ENCODE data around the gene ANKRD28. TPM values are rescaled to one million over a fixed set of nuclear protein-coding genes. Genes with fewer than 3 reads are reported as not detected.

Gene ANKRD28
- total RNA-seq, 2 donors from 2014 or later: 29.3 to 50.0 TPM

DNA sequence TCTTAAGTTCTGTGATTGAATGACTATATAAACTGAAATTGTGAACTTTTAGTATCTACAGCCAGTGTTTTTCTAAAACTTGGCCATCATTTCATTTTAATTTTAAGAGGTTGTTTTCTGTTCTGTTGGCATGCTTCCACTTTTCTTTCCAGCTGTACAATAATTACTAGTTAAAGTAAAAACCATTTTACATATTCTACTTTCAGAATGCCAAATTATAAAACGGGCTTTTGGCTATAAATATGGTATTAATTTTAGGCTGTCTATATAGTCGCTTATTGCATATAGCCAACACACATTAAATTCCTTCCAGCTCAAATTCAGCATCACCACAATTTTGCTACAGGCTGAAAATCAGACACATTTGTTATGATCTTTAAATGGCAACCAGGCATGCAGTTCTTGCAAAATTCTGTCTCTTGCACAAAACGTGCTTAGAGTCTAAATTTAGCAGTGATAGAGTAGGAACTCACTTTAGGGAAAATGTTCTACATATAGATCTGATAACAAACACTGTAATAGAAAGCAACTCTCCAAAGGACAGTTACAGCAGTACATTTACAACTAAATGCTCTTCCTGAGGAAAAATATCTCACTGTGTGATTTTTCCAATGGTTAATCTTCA is 115.1 kb downstream of the ANKRD28 start:
- no peak for ATAC-seq
- H3K27ac Mint-ChIP-seq: no peak overlapping the region
- H3K36me3 Mint-ChIP-seq: peaks cover 9% of the 10 kb centered on the region
- H3K9me3 Mint-ChIP-seq: no peaks in the 10 kb centered on the region
- H3K4me1 Mint-ChIP-seq (ENCODE audit: low read depth in 2 of 2): peaks cover 0 to 2% of the 10 kb centered on the region in 2 donors
- no peaks in the 10 kb centered on the region for H3K27me3 Mint-ChIP-seq
- no peak overlapping the region for H3K4me3 Mint-ChIP-seq
- DNase-seq (ENCODE audit: low spot score): no peak

DNA sequence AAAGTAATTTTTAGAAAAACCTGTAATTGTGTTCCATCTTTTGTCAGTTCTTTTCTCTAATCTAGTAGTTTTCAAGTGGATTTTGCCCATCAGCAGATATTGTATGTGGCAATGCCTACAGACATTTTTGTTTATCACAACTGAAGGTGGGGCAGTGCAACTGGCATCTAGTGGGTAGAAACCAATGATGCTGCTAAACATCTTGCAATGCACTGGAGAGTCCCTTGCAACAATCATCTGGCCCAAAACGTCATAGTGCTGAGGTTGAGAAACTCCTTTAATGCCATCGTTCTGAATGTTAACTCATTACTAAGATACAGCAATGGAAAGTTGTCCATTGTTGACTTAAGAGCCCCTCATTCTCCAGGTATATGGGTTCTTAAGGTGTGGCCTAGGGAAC is 116.1 kb downstream of the ANKRD28 start:
- H3K4me3 Mint-ChIP-seq: no peak overlapping the region
- peaks cover 9% of the 10 kb centered on the region for H3K36me3 Mint-ChIP-seq
- no peaks in the 10 kb centered on the region for H3K27me3 Mint-ChIP-seq
- DNase-seq (ENCODE audit: low spot score): no peak
- no peak for ATAC-seq
- H3K4me1 Mint-ChIP-seq (ENCODE audit: low read depth in 2 of 2): peaks cover 0 to 2% of the 10 kb centered on the region in 2 donors
- H3K27ac Mint-ChIP-seq: no peak overlapping the region
- H3K9me3 Mint-ChIP-seq: no peaks in the 10 kb centered on the region

DNA sequence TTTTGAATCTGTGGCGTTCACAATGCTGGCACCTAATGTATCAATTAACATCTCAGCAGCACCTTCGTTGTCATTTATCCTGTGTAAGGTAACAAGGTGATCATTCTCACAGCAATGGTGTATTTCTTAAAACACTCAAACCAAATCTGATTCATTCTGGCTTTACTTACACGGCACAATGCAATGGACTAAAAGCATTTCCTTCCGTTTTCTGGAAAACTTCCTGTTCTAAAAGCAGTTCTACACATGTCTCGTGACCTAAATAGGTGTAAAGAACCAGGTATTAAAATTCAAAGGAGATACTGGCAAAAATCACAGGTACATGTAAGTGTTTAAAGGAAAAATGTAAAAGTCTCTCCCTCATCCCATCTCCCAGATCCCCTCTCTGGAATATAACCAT is 118.5 kb downstream of the ANKRD28 start:
- no peak for DNase-seq (ENCODE audit: low spot score)
- H3K27me3 Mint-ChIP-seq: no peaks in the 10 kb centered on the region
- no peak for ATAC-seq
- no peaks in the 10 kb centered on the region for H3K9me3 Mint-ChIP-seq
- H3K4me1 Mint-ChIP-seq (ENCODE audit: low read depth in 2 of 2): peaks cover 0 to 2% of the 10 kb centered on the region in 2 donors
- peaks cover 4% of the 10 kb centered on the region for H3K36me3 Mint-ChIP-seq
- H3K4me3 Mint-ChIP-seq: no peak overlapping the region
- H3K27ac Mint-ChIP-seq: no peak overlapping the region

DNA sequence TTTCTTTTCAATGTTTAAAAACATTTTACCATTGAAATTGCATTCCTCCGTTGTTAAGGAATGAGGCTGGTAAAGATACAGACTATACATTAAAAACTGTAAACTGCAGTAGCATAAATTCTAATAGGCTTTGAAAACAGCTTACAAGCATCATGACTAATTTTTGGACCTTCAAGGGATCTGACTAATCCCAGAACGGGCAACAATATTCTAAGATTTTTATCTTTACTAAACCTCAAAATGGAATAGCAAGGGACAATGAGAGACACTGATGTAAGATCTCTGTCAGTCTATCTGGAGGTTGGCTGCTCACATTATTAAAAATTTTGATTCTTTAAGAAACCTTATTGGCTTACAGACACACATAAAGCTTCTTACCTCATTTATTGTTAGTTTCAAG is 121.5 kb downstream of the ANKRD28 start:
- Mint-ChIP-seq H3K4me3 (no peak overlapping the region), H3K4me1 (ENCODE audit: low read depth in 2 of 2) (no peaks in the 10 kb centered on the region), H3K36me3 (peaks cover 4% of the 10 kb centered on the region), H3K27me3 (no peaks in the 10 kb centered on the region), H3K9me3 (no peaks in the 10 kb centered on the region), H3K27ac (no peak overlapping the region)
- DNase-seq (ENCODE audit: low spot score) (no peak), ATAC-seq (no peak)

DNA sequence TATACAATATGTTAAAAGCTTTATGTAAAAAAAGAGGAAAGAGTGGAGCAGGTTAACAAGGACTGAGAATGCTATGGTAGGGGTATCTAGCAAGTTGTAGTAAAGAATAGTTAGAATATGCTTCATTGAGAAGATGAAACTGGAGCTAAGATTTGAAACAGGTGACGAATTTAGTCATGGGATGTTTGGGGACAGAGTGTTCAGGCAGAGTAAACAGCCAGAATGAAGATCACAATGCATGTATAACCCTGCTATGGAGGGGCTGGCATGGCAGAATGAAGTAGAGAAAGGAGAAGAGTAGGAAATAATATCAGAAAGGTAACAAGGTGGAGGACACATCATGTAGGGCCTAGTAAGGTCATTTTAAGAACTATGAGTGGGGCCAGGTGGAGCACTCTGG is 124.2 kb downstream of the ANKRD28 start:
- Mint-ChIP-seq H3K4me3 (no peak overlapping the region), H3K36me3 (peaks cover 14% of the 10 kb centered on the region), H3K4me1 (ENCODE audit: low read depth in 2 of 2) (peaks cover 0 to 8% of the 10 kb centered on the region in 2 donors), H3K9me3 (no peaks in the 10 kb centered on the region), H3K27ac (no peak overlapping the region), H3K27me3 (no peaks in the 10 kb centered on the region)
- no peak for DNase-seq (ENCODE audit: low spot score)
- no peak for ATAC-seq

DNA sequence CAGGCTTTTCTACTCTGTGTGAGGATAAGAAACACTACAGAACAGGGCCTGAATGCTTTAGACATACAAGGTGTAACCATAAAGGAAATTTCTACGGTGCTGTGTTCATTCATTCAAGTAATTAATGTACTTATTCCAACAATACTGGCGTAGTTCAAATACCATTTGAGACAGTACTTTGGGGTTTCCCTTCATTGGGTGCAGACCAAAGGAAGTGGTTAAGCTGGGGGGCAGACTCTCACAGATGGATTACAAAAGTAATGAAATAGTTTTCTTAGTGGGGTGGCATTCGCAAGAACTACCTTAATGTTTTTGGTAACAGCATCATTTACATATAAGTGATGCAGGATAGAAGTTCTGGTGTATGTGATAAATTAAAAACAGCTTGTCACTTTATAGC is 130.3 kb downstream of the ANKRD28 start:
- Mint-ChIP-seq H3K36me3 (peaks cover 28% of the 10 kb centered on the region), H3K27ac (peak overlapping the region; percentile 27 to 75), H3K4me1 (ENCODE audit: low read depth in 2 of 2) (peaks cover 23 to 30% of the 10 kb centered on the region in 2 donors), H3K27me3 (no peaks in the 10 kb centered on the region), H3K4me3 (peak overlapping the region; percentile 34), H3K9me3 (peaks cover 4% of the 10 kb centered on the region)
- ATAC-seq (peak; percentile 92), DNase-seq (ENCODE audit: low spot score) (peak; percentile 75)

DNA sequence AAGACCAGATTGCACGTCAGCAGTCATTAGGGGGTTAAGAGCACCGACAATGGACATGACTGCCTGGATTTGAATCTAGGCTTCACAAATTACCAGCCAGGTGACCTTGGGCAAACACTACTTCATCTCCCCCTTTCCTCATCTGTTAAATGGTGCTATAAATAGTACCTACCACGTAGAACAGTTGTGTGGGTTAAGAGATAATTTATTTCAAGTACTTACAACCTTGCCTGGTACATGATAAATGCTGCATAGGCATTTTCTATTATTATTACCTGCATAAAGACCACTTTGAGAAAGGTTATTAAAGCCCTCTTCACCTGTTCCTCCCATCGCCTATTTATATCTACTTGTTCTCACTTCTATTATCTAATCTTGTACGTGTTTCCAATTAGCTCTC is 131.5 kb downstream of the ANKRD28 start:
- ATAC-seq (no peak), DNase-seq (ENCODE audit: low spot score) (no peak)
- Mint-ChIP-seq H3K36me3 (peaks cover 28% of the 10 kb centered on the region), H3K4me1 (ENCODE audit: low read depth in 2 of 2) (peaks cover 23 to 30% of the 10 kb centered on the region in 2 donors), H3K4me3 (no peak overlapping the region), H3K9me3 (peaks cover 4% of the 10 kb centered on the region), H3K27ac (peak overlapping the region in 1 of 2 donors; percentile 75), H3K27me3 (no peaks in the 10 kb centered on the region)

DNA sequence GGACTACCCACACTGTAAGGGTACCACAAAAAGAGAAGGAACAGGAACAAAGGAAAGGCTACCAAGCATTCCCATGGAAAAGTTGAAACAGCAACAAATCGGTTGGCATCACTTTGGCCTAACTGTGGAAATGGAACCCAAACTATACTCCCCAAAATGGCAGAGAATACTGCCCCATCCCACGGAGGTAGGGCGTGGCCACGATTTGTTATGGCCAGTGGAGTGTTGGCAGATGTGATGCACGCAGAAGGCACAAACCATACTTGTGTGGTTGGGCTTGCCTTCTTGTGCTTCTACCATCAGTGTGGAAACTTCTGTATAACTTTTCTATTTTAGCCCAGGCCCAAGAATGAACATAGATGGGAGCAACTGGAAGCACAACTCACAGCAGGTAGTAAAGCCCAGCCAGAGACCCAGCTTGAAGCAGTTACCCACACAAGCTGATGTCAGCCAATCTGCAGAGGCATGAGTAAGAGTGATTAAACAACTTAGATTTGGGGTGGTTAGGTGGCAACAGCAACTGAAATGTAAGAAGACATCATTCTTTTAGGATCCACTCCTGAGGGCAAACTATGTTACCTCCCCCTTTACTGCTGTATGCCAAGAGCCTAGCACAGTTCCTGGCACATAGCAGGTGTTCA is 132.1 kb downstream of the ANKRD28 start:
- H3K27me3 Mint-ChIP-seq: no peaks in the 10 kb centered on the region
- no peak for DNase-seq (ENCODE audit: low spot score)
- H3K4me1 Mint-ChIP-seq (ENCODE audit: low read depth in 2 of 2): peaks cover 23 to 32% of the 10 kb centered on the region in 2 donors
- H3K27ac Mint-ChIP-seq: no peak overlapping the region
- H3K4me3 Mint-ChIP-seq: no peak overlapping the region
- no peak for ATAC-seq
- H3K9me3 Mint-ChIP-seq: peaks cover 4% of the 10 kb centered on the region
- peaks cover 24% of the 10 kb centered on the region for H3K36me3 Mint-ChIP-seq

DNA sequence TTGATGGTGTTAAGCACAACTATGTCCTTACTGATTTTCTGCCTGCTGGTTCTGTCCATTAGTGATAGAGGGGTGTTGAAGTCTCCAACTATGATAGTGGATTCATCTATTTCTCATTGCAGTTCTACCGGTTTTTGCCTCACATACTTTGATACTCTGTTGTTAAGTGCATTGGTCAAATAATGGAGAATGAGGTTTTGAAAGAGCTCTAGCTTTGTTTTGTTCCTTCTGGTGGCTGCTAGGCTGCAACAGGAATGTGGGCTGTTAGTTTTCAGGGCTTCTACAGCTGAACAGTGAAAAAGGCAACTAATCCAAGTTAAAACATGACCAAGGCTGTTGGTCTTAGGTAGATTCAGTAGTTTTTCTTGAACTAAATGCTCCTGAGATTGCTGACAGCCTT is 133.6 kb downstream of the ANKRD28 start:
- DNase-seq (ENCODE audit: low spot score) (no peak), ATAC-seq (no peak)
- Mint-ChIP-seq H3K4me1 (ENCODE audit: low read depth in 2 of 2) (peaks cover 28 to 34% of the 10 kb centered on the region in 2 donors), H3K27me3 (no peaks in the 10 kb centered on the region), H3K4me3 (no peak overlapping the region), H3K9me3 (peaks cover 4% of the 10 kb centered on the region), H3K36me3 (peaks cover 15% of the 10 kb centered on the region), H3K27ac (no peak overlapping the region)

DNA sequence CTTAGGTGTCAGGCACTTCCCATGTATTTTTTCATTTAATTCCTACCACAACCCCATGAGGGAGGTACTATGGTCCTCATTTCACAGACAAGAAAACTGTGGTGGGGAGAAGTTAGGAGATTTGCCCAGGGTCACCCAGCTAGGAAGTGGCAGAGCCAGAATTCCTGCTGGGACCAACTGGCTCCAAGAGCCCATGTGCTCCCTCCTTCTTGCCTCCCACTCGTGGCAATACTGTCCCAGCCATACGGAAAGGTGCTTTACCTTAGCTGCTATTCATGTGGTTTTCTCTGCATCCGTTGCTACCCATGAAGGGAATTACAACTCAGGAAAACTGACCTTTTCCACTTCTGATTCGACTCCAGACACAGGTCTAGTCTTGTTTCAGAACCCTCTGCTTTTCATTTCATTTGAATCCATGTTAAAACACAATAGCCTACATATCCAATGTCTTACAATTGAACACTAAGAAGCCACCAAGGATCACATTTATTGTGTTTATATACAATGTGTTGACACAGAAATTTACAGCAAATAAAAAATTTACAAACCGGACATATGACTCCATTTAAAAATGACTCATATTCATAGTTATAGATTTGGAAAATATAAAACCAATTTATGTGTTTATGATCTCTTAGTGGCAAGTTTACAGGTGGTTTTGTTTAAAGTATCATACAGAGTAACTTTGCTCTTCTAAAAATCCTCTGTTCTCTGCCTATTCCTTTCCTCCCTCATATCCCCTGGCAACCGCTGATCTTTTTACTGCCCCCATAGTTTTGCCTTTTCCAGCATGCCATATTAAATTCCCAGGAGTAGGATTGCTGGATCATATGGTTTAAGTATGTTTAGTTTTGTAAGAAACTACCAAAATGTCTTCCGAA is 137.5 kb downstream of the ANKRD28 start:
- no peaks in the 10 kb centered on the region for H3K27me3 Mint-ChIP-seq
- peaks cover 21% of the 10 kb centered on the region for H3K36me3 Mint-ChIP-seq
- peaks cover 6% of the 10 kb centered on the region for H3K9me3 Mint-ChIP-seq
- no peak overlapping the region for H3K4me3 Mint-ChIP-seq
- H3K4me1 Mint-ChIP-seq (ENCODE audit: low read depth in 2 of 2): peaks cover 18 to 25% of the 10 kb centered on the region in 2 donors
- ATAC-seq: no peak
- no peak overlapping the region for H3K27ac Mint-ChIP-seq
- DNase-seq (ENCODE audit: low spot score): no peak

DNA sequence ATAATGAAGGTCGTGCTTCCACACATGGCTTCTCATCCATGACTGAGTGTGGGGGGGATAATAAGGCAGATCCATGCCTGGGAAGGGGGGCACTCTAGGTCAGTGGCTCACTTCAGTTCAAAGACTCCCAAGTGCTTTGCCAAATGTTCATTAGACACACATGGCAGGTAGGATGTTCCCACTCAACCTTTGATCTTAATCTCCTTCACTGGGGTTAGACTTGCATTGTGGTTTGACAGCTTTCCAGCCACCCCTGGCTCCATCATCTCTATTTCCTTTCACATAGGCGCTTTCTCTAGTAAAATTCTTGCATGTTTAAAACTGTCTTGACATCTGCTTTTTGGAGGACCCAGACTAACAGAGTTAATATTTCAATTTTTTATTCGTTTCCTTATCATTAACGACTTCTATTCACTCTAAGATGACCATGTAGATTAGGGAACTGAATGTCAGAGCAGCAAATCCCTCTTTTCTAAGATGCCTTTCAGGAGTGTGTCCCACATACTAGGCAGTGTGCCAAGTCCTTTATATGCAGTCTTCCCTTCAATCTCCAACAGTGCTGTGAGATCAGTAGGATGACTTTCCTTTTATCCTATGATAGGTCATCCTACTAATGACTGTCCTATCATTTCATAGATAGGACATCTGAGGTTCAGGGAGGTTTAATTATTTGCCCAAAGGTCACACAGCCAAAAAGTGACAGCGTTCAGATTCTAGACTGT is 138.4 kb downstream of the ANKRD28 start:
- DNase-seq (ENCODE audit: low spot score): no peak
- Mint-ChIP-seq H3K27me3 (no peaks in the 10 kb centered on the region), H3K36me3 (peaks cover 14% of the 10 kb centered on the region), H3K4me1 (ENCODE audit: low read depth in 2 of 2) (peaks cover 13 to 21% of the 10 kb centered on the region in 2 donors), H3K4me3 (no peak overlapping the region), H3K9me3 (peaks cover 6% of the 10 kb centered on the region), H3K27ac (no peak overlapping the region)
- no peak for ATAC-seq

DNA sequence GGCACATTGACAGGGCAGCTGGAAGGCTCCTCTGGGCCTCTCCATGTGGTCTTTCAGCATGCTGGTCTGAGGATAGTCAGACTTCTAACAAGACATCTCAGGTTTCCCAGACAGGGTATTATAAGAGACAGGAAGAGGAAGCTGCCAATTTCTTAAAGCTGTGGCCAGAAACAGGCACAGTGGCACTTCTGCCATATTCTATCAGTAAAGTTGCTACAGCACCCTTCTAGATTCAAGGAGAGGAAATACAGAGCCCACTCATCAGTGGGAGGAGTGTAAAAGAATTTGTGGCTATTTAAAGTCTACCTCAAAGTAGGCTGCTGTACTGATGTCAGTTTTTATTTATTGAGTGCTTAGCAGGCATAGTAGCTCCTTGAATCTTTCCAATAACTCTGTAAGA is 140.8 kb downstream of the ANKRD28 start:
- H3K4me3 Mint-ChIP-seq: no peak overlapping the region
- H3K4me1 Mint-ChIP-seq (ENCODE audit: low read depth in 2 of 2): peaks cover 13 to 26% of the 10 kb centered on the region in 2 donors
- peak overlapping the region in 1 of 2 donors; percentile 76 for H3K27ac Mint-ChIP-seq
- no peak for ATAC-seq
- DNase-seq (ENCODE audit: low spot score): no peak
- no peaks in the 10 kb centered on the region for H3K27me3 Mint-ChIP-seq
- H3K9me3 Mint-ChIP-seq: peaks cover 6% of the 10 kb centered on the region
- peaks cover 14% of the 10 kb centered on the region for H3K36me3 Mint-ChIP-seq

DNA sequence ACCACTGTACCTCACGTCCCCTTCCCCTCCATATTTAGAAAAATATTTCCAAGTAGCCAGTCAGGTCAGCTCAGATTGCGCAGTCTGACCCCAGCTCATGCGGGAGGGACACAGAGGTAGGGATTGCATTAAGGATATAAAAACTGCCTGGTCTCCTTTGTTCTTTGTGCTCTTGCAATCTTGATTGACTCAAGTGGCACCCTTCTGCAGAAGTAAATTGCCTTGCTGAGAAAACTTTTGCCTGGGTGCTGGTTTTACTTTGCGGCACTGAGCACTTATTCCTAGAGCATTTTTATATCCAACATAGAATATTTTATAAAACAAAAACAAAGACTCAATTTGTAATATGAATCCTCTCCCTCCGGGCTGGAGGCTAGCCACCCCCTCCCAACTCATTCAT is 141.4 kb downstream of the ANKRD28 start:
- peaks cover 3% of the 10 kb centered on the region in 2 donors for H3K27me3 Mint-ChIP-seq
- peaks cover 14% of the 10 kb centered on the region for H3K36me3 Mint-ChIP-seq
- ATAC-seq (no peak), DNase-seq (ENCODE audit: low spot score) (no peak)
- peaks cover 13 to 29% of the 10 kb centered on the region in 2 donors for H3K4me1 Mint-ChIP-seq (ENCODE audit: low read depth in 2 of 2)
- H3K27ac Mint-ChIP-seq: peak overlapping the region in 1 of 2 donors; percentile 76
- H3K4me3 Mint-ChIP-seq: no peak overlapping the region
- H3K9me3 Mint-ChIP-seq: peaks cover 6% of the 10 kb centered on the region
